PC-9 (cell line): ENCODE results near the gene ST6GALNAC1.
A peak's percentile ranks its signal among the peaks of the same experiment; 100 is the strongest.

ENCODE experiments used
- CTCF ChIP-seq: fragments of 200-600 bp; sonication (generic); conservative IDR thresholded peaks from 2 replicates; pipeline ENCODE4 v1.6.1; 2017; ENCODE audit warnings: mixed run types, antibody characterized with exemption, mild to moderate bottlenecking, moderate library complexity
- EZH2 ChIP-seq: fragments of 200-600 bp; sonication (generic); IDR thresholded peaks from 2 replicates; pipeline ENCODE4 v1.8.0; 2017; ENCODE audit warnings: antibody characterized with exemption, low read depth

- peak; percentile 47; the same call in 1 of the 2 replicates for TF ChIP-seq CTCF
- no peak for TF ChIP-seq EZH2
These were observed 50.2 kb downstream of the ST6GALNAC1 start for GRCh38 chr17:76593384-76593826.
